H1 (cell line): Measurements from ENCODE around the gene AGPS.

Experiments used
- CTCF ChIP-seq, 3 experiments: IDR thresholded peaks; 1 replicate in 2 of 3; 2 replicates in 1 of 3; pipeline versions ENCODE4 v1.5.1 to v1.6.1; 2011; ENCODE audit warnings: low read length in 3 of 3, mild to moderate bottlenecking in 3 of 3, inconsistent platforms in 2 of 3, low read depth in 1 of 3, moderate library complexity in 1 of 3; ENCODE audit not compliant: insufficient read depth in 1 of 3; ENCODE audit errors: control extremely low read depth in 1 of 3
- EZH2 ChIP-seq: fragments of 200-600 bp; sonication (generic); IDR thresholded peaks from 2 replicates; pipeline ENCODE4 v1.7.1; 2012; ENCODE audit warnings: low read depth, mild to moderate bottlenecking, moderate library complexity, low read length, inconsistent platforms; ENCODE audit not compliant: severe bottlenecking
- GABPA ChIP-seq: IDR thresholded peaks from 2 replicates; pipeline ENCODE4 v1.6.1; 2011; ENCODE audit warnings: mild to moderate bottlenecking, low read length, moderate library complexity, borderline replicate concordance; ENCODE audit not compliant: insufficient read depth
- GTF2F1 ChIP-seq: IDR thresholded peaks from 2 replicates; pipeline ENCODE4 v1.6.1; 2012; ENCODE audit warnings: low read depth, low read length, improper control_type of control experiment, borderline replicate concordance
- POLR2A ChIP-seq, 2 experiments: IDR thresholded peaks; 1 replicate in 1 of 2; 2 replicates in 1 of 2; pipeline ENCODE4 v1.6.1; 2011; ENCODE audit warnings: low read depth in 2 of 2, low read length in 2 of 2, mild to moderate bottlenecking in 2 of 2; ENCODE audit errors: control extremely low read depth in 1 of 2
- POLR2AphosphoS5 ChIP-seq: IDR thresholded peaks from 2 replicates; pipeline ENCODE4 v1.6.1; 2011; ENCODE audit warnings: low read depth, low read length
- RAD21 ChIP-seq, 2 experiments: IDR thresholded peaks in 1 of 2; conservative IDR thresholded peaks in 1 of 2; 2 replicates each; pipeline ENCODE4 v1.6.1; 2011; ENCODE audit warnings: low read depth in 2 of 2, low read length in 2 of 2, improper control_type of control experiment in 1 of 2, inconsistent platforms in 1 of 2, mild to moderate bottlenecking in 1 of 2, moderate library complexity in 1 of 2
- SIN3A ChIP-seq, 2 experiments: IDR thresholded peaks in 1 of 2; conservative IDR thresholded peaks in 1 of 2; 2 replicates each; pipeline ENCODE4 v1.6.1; 2011 to 2012; ENCODE audit warnings: low read length in 2 of 2, improper control_type of control experiment in 1 of 2, low read depth in 1 of 2, mild to moderate bottlenecking in 1 of 2
- SP1 ChIP-seq: IDR thresholded peaks from 2 replicates; pipeline ENCODE4 v1.6.1; 2011; ENCODE audit warnings: low read depth, low read length
- SUZ12 ChIP-seq: fragments of 200-600 bp; sonication (generic); IDR thresholded peaks from 2 replicates; pipeline ENCODE4 v1.6.1; 2012; ENCODE audit warnings: mild to moderate bottlenecking, inconsistent platforms, low read length, moderate library complexity, mixed read lengths

- TF ChIP-seq CTCF (IDR thresholded peaks at IDR 0.05; ENCODE audit: control extremely low read depth in 1 of 3, insufficient read depth in 1 of 3, low read depth in 1 of 3, low read length in 3 of 3) (no peak), POLR2AphosphoS5 (no peak), SIN3A (conservative IDR thresholded peaks at IDR 0.05 in 1 of 2, IDR thresholded peaks at IDR 0.05 in 1 of 2; ENCODE audit: low read depth in 1 of 2, low read length in 2 of 2) (no peak), POLR2A (IDR thresholded peaks at IDR 0.05; ENCODE audit: control extremely low read depth in 1 of 2, low read depth in 2 of 2, low read length in 2 of 2) (no peak), SP1 (no peak), SUZ12 (no peak), GABPA (no peak), RAD21 (IDR thresholded peaks at IDR 0.05 in 1 of 2, conservative IDR thresholded peaks at IDR 0.05 in 1 of 2; ENCODE audit: low read depth in 2 of 2, low read length in 2 of 2) (no peak), GTF2F1 (no peak), EZH2 (no peak)
Measured at GRCh38 chr2:177400337-177400923, 7.9 kb downstream of the AGPS start.
